NCI-H1105 treated with DMSO at 0.1 percent for 48 hours (cell line): ENCODE measurements around the gene NTN5.

Experiments
- DNase-seq: peaks from one replicate; lab custom pipeline; 2025; lab: John Stamatoyannopoulos, UW

NTN5 gene

DNA sequence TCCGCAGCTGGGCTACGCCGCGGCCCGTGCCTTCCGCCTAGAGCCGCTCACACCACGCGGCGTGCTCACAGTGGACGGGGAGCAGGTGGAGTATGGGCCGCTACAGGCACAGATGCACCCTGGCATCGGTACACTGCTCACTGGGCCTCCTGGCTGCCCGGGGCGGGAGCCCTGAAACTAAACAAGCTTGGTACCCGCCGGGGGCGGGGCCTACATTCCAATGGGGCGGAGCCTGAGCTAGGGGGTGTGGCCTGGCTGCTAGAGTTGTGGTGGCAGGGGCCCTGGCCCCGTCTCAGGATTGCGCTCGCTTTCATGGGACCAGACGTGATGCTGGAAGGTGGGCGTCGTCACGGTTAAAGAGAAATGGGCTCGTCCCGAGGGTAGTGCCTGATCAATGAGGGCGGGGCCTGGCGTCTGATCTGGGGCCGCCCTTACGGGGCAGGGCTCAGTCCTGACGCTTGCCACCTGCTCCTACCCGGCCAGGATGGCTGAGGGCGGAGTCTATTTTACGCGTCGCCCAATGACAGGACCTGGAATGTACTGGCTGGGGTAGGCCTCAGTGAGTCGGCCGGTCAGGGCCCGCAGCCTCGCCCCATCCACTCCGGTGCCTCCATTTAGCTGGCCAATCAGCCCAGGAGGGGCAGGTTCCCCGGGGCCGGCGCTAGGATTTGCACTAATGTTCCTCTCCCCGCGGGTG is 43.1 kb downstream of the NTN5 start:
- DNase-seq: peak; percentile 86

DNA sequence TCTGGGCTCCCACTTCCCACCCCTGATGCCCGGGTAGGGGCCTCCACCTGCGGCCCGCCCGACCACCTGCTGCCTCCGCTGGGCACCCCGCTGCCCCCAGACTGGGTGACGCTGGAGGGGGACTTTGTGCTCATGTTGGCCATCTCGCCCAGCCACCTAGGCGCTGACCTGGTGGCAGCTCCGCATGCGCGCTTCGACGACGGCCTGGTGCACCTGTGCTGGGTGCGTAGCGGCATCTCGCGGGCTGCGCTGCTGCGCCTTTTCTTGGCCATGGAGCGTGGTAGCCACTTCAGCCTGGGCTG is 43.6 kb downstream of the NTN5 start:
- DNase-seq: no peak

DNA sequence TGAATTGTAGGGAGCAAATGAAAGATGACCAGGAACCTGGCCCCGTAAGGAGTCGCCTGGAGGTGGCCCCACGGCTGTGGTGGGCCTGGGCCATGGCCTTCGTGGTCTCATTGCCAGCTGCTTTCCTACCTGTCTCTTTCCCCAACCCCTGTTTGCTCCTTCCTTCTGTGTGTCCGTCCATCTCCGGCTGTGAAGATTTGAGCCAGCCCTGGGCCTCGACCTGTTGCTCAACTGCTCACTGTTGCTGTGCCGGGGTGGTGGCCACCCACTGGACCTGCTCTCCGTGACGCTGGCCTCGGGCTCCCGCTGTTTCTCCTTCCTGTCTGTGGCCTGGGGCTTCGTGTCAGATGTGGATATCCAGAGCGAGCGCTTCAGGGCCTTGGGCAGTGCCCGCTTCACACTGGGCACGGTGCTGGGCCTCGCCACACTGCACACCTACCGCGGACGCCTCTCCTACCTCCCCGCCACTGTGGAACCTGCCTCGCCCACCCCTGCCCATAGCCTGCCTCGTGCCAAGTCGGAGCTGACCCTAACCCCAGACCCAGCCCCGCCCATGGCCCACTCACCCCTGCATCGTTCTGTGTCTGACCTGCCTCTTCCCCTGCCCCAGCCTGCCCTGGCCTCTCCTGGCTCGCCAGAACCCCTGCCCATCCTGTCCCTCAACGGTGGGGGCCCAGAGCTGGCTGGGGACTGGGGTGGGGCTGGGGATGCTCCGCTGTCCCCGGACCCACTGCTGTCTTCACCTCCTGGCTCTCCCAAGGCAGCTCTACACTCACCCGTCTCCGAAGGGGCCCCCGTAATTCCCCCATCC is 44.1 kb downstream of the NTN5 start:
- DNase-seq: no peak

DNA sequence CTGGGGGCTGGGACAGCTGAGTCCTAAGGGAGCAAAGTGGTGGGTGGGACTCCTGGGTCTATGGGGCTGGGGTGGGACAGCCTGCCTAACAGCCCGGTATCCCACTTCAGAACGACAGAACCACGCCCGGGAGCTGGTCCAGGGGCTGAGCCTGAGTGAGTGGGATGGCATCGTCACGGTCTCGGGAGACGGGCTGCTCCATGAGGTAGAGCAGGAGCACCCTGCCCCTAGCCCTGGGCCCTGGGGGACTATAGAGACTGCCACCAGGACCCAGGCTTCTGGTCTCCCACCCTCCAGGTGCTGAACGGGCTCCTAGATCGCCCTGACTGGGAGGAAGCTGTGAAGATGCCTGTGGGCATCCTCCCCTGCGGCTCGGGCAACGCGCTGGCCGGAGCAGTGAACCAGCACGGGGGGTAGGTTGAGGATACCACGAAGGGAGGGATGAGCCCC is 44.9 kb downstream of the NTN5 start:
- DNase-seq: no peak

DNA sequence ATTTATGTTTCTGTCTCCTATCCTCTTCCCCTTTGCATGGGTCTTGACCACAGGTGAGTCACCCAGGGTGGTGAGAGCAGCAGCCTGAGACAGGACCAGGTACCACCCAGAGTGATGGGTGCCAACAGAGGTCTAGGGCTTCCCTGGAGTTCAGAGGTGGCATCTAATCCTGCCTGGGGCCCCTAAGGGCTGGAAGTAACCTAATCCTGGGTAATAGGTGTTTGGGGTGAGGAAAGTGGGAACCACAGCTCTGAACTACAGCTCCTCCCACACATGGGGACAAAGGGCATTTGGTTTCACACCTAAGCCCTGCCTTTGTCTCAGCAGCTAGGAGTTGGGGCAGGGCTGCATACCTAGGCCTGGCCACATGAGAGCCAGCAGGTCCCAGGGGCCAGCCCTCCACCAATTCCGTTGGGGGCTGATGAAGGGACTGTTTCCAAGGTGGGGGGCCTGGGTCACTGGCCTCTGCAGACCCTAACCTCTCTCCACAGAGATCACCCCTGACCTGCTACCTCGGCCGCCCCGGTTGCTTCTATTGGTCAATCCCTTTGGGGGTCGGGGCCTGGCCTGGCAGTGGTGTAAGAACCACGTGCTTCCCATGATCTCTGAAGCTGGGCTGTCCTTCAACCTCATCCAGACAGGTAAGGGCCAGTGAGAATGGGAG is 45.5 kb downstream of the NTN5 start:
- no peak for DNase-seq

DNA sequence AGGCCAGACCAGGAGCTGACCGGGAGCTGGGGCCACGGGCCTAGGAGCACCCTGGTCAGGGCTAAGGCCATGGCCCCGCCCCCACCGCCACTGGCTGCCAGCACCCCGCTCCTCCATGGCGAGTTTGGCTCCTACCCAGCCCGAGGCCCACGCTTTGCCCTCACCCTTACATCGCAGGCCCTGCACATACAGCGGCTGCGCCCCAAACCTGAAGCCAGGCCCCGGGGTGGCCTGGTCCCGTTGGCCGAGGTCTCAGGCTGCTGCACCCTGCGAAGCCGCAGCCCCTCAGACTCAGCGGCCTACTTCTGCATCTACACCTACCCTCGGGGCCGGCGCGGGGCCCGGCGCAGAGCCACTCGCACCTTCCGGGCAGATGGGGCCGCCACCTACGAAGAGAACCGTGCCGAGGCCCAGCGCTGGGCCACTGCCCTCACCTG is 46.9 kb downstream of the NTN5 start:
- no peak for DNase-seq

DNA sequence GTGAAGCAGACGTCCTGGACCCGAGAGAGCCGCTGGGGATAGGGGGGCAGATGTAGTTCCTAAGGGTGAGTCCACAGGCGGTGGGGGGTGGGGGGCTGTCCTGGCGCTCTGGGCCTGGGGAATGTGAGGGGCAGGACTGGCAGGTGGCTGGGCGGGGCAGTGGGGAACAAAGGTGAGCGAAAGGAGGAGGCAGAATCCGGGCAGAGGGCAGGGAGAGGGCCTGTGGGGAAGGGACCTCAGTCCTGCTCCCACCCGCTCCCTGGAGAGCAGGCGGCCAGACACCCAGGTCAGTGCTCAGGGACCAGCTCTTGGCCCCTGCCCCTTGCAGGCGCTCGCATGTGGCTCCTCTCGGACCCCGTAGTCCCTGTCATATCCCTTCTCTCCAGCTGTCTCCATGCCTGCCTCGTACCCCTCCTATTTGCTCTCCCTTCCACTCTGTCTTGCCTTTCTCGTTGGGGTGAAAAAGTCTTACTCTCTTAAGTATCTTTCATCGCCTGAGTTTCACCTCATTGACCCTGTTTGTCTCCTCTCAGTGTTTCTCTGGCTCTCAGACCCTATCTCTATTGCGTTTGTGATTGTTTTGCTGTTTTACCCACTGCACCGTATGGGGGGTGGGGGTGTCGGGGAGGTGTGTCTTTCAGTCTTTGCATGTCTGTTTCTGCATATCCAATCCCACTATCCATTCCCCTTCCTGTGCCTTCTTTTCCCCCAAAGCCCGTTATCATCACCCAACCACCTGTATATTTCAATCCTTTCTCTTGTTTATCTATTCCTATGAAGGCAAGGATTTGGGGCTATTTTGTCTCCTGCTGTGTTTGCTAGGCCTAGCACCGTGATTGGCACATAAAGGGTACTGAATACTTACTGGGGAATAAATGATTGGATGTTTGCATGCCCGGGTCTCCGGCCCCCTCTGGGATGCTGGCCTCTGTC is 47.8 kb downstream of the NTN5 start:
- peak; percentile 28 for DNase-seq

DNA sequence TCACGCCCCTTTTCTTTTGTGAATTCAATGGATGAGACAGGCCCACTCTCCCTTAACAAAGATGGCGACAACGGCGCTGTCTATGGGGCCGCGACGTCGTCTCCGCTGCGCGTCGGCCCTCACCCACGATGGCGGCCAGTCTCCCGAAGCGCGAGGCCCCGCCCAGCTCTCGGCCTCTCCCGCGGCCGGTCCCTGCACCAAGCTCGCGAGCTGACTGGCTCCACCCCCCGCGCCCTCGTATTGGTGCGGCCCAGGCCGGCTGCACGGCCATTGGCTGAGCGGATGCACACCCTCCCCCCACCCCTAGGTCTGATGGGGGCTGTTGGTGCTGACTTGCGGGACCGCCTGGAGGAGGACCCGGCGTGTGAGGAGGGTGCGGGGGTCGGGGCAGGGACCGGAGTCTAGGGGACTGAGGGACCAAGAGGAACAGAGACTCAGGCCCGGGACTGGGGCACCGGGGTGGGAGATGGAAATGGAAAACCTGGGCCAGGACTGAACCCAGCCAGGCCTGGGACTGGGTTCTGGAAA is 48.7 kb downstream of the NTN5 start:
- peak; percentile 98 for DNase-seq

DNA sequence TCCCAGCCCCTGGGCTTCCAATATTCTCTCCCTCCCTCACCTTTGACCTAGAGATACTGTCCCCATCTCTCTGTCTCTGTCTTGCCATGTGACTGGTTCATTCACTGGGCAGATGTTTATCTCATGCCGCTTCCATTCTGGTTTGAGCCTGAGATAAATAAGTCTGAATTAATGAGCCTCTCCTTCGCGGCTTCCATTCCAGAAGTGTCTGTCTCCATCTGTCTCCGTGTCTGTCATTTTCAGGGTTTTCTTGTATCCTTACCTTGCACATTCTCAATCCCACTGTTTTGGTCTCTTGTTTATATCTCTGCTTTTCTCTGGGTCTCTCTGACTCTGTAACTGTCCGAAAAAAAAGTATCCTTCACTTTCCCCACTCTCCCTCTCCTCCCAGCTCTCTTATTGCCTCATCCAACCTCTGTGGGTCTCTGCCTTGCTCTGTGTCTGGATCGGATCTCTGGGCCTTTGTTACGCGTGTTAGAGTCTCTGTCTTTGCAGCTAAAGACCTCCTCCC is 49.2 kb downstream of the NTN5 start:
- DNase-seq: no peak

DNA sequence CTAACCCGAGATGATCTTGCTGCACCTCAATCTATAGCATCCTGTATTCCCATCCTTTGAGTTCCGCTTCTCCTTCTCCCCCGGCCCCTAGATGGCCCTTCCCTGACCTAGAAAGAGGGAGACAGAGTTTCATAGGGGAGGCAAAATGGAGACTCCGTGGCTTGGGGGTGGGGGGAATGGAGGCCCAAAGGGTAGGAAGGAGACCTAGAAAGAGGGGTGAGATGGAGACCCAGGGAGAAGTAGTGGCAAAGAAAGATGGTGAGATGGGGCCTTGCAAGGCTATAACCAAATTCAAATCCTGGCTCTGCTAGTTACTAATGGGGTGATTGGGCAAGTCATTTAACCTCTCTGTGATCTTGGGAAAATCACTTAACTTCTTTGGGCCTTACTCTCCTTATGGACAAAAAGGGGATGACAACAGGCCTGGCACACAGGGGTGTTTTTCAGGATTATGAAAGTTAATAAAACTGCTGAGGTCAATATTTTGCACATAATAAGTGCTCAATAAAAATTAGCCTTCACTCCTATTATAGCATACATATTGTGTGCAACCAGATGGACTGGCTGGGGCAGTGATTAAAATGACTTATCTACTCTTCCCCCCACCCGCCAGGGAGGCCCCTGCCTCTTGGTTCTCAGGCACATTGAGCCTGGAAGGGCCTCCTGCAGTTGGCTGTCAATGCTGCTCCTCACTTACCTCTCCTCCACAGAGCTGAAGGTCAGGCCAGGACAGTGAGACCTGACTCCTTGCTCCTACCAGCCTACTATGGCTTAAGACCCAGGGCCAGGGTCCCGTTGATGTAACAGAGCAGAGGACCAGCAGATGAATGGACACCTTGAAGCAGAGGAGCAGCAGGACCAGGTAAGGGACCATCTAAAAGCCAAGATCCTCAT is 52.9 kb downstream of the NTN5 start:
- no peak for DNase-seq

DNA sequence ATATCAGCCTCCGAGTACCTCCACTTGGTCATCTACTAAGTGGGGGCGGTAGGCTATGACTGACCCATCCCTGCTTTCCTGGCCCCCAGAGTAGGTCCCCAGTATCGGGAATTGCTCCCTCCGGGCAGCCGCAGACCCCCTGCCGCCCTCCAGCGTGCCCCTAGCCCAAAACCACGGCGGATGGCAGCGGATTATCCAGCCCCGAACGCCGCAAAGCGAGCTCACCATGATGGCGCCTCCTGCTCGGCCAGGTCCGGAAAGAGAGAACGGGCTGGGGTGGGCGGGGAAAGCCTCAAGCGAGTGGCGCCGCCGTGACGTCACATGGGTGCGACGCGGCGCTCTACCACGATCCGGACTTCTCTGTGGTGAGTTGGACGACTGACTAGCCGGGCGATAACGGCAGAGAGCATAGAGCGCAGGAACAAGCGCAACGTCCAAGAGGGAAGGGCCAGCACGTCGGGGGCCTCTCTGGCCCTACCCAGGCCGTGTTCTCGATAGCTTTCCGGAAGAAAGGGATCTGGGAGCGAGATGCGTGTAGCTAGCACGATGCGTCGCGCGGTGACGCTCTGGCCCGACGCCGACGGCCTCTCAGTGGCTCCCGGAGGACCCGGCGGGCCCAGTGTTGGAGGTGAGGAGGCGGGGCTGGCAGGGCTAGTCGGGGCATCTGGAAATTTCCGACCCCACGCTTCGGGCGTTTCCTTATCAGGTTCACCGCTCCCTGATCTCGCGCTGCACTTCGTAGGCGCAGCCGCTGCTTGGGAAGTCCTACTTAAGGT is 53.7 kb downstream of the NTN5 start, which contains the start of the genes RPL18 and SPHK2:
TSS of gene RPL18 (minus strand) at position 263 of the 776 bp plus-strand sequence. CDS start at position 228, 35 bp downstream.
TSS of gene SPHK2 (plus strand) at position 591 of the 776 bp plus-strand sequence. CDS start 1,009 bp downstream, outside the sequence.
- peak; percentile 100 for DNase-seq

DNA sequence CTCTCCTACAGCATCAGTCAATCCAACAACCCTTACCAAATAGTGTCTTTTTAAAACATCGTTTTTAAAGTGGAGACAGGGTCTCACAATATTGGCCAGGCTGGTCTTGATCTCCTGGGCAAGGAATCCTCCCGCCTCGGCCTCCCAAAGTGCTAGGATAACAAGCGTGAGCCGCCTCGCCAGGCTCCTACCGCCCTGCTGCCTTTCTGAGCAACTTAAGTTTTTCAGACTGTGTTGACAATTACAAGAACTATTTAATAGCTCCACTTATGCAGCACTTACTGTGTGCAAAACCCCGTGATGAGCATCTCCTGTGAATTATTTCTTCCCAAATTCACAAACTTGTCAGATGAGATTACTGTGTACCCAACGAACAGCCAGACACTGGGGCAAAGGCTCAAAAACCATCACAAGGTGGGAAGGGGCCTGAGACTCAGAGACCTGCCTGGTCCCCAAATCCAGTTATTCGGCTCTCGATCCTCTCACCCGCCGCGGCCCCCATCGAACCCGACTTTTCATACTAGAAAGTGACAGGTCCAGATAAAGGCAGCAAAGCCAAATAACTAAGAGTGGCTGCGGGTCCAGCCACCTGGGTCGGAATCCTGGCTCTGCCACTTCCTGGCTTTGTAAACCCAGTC is 54.4 kb downstream of the NTN5 start:
- DNase-seq: no peak

DNA sequence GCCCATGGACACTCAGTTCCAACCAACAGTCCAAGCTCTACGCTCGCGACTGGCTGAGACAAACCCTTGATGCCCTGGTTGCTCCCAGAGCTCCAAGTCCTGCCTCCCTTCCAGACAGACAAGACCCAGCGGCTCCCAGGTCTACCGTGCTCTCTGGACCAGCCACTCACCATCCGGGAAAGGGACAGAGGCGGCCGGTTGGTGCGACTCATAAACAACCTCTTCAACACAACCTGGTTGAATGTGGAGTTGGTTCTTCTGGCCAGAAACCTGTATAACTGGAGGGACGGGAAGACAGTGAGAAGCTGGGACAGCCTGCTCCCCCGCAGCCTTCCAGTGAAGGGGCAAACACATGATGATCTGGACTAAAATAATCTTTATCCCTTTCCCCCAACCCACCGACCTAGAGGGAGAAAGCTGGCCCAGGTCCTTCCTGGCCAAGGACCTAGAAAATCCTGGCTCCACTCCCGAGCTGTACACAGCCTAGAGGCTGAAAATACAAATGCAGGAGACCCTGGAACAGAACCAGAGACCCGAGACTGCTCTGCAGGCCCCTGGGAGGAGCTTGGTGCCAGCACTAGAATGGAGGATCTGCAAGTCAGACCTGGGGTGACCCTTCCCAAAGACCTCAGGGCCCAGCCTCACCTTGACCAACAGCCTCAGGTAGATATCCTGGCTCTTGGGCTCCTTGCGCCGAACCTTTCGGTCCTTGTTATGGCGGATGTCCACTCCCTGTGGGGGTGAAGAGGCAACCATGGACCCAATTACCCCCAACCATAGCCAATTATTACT is 55.5 kb downstream of the NTN5 start:
- no peak for DNase-seq

DNA sequence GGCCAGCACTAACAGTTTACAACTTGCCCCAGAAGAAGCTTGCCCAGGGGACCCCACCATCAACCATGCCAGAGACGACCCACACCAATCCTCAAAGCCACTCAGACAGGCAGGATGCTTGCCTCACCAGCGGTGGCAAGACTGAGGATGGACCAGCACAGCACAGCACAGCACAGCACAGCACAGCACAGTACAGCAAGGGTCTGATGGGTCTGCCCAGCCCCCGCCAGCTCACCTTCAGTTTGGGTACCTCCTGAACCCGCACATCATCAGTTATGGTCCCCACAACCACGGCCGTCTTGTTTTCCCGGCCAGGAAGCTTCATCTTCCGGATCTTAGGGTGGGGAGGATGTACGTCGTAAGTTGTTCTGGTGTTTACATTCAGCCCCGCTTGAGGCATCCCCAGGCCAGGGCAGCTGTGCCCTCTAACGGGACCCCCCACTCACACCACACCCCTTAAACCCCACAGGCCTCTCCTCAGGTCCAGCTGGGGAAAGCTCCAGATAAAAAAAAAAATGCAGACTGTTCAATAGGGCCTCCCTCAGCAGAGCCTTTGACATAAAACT is 56.2 kb downstream of the NTN5 start:
- DNase-seq: no peak

DNA sequence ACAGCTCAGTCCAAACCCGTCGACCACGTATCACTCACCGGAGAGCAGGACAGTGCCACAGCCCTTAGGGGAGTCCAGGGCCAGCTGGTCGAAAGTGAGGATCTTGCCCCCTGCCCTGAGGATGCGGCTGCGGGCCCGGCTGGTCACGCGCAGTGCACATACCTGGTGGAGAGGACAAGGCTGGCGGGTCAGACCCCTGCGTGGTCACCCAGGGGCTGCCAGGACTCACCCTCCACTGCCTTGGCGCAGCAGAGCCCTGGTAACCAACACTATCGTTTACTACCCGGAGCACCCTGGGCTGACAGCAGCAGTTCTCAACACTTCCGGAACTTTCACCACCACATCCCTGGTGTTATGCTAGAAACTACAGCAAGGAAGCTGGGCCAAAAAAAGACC is 56.8 kb downstream of the NTN5 start:
- no peak for DNase-seq

DNA sequence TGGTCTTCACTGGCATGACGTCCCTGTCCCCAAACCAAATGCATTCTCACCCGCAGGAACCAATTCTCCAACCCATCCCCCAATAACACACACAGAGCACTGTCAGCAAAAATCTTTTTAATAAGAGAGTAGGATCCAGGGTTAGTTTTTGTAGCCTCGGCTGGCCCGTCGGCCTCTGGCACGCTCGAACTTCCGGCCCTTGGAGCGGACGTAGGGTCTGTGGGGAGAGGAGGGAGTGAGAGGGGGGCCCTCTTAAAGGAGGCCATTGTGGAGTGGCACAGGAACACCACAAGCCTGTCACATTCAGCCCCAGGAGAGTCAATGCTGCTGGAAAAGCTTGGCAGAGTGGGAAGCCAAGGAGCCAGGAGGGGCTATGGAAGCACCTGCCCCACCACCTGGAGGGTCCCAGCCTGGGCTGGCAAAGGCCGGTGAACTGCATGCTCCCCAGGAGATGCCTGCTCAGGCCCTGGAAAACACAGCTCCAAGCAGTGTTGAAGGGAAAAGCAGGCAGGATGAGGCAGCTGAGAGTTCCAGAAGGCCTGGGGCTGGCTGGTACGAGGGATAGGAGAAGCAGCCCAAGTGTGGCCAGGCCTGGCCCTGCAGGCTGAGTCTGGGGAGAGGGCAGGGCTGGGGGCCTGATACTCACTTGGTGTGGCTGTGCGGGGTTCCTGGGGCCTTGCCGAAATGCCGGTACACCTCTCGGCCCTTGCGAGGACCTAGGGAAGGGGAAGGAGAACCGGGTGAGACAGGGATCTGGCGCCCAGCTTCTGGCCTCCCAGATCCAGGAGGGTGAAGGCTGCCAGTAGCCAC is 57.4 kb downstream of the NTN5 start:
- DNase-seq: no peak
